ENCODE data around the gene BICD2. TPM values are rescaled to one million over a fixed set of nuclear protein-coding genes. Genes with fewer than 3 reads are reported as not detected.

BICD2 gene
- total and polyA plus RNA-seq, 2 of the 13 experiments (the other 11 are each of a cell fraction or from before 2014, with no cell fraction given), result 5.1 to 17.4 TPM

DNA sequence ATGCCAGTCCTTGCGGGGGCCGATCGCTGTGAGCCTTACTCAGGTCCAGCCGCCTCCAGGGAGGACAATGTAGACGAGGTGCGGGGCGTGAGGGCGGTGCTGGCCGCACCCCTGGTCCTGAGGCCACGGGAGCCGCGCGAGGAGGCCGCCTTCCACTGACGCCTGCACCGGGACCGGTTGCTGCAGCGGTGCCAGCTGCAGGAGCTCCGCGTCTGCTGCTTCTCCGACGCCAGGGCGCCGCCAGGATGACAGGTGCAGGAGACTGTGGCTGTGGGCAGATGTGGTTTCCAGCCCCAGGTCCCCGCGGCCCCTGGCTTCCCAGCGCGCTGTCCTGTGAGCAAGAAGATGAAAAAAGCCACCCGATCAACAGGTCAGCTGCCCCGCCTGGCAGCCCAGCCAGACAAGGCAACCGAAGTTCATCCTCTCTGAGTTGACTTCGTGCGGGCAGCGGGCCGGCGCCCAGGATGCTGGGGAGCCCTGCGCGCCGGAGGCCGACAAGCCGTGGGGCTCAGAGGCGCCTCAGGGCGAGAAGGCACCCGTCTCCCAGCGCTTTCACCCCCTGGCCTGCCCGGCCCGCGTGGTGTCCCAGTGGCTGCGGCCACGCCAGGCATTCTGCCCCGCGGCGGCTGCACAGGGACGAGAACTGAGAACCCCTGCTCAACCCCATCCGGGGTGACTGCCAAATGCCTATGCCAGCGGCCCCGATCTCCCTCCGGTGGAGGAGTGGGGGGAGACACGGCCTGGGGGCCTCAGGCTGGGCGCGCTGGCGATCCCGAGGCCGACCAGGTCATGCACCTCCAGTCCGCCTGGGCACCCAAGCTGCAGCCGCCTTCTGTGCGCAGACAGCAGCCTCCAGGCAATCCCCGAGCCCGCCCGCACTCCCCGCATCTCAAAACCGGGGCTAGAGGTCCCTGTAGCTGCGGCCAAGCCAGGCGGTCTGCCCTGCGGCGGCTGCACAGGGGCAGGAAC, 43.4 kb upstream of the BICD2 start:
- H3K27ac ChIP-seq (ENCODE audit: extremely low read length, insufficient read depth, low read length), result no peak overlapping the region
- no TSS peak for BruUV-seq (replicated peaks)
- TF ChIP-seq KAT7 (CRISPR knock-in tag; IDR thresholded peaks at IDR 0.05; ENCODE audit: borderline replicate concordance) (no peak), ZMYM3 (CRISPR knock-in tag; IDR thresholded peaks at IDR 0.05) (no peak), HBP1 (CRISPR knock-in tag; IDR thresholded peaks at IDR 0.05; ENCODE audit: low read depth) (no peak), ZNF619 (CRISPR knock-in tag; IDR thresholded peaks at IDR 0.05) (no peak), HIVEP1 (CRISPR knock-in tag; IDR thresholded peaks at IDR 0.05) (no peak), ATM (IDR thresholded peaks at IDR 0.05; ENCODE audit: borderline replicate concordance) (no peak)
- TF ChIP-seq, protein P1, sequence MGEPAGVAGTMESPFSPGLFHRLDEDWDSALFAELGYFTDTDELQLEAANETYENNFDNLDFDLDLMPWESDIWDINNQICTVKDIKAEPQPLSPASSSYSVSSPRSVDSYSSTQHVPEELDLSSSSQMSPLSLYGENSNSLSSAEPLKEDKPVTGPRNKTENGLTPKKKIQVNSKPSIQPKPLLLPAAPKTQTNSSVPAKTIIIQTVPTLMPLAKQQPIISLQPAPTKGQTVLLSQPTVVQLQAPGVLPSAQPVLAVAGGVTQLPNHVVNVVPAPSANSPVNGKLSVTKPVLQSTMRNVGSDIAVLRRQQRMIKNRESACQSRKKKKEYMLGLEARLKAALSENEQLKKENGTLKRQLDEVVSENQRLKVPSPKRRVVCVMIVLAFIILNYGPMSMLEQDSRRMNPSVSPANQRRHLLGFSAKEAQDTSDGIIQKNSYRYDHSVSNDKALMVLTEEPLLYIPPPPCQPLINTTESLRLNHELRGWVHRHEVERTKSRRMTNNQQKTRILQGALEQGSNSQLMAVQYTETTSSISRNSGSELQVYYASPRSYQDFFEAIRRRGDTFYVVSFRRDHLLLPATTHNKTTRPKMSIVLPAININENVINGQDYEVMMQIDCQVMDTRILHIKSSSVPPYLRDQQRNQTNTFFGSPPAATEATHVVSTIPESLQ (CRISPR knock-in tag; conservative IDR thresholded peaks at IDR 0.05), result no peak
- no peak overlapping the region for H3K9ac ChIP-seq (ENCODE audit: insufficient read depth, low read depth, low read length)
- H3K4me3 ChIP-seq (replicated peaks in 1 of 3; ENCODE audit: insufficient read depth in 1 of 3, low read depth in 2 of 3, low read length in 3 of 3), result peak overlapping the region in 1 of 3 experiments; percentile 54; a peak in 1 of 6 replicates
- no peak for FAIRE-seq
- CTCF ChIA-PET (ENCODE audit: low intra/inter-chr PET ratio, low total read pairs), result no interaction called here
- H4K20me1 ChIP-seq (ENCODE audit: insufficient read depth, low read length), result no peaks in the 10 kb centered on the region
- no peaks in the 10 kb centered on the region for H3K79me2 ChIP-seq (ENCODE audit: insufficient read depth, low read length)
- WGBS (ENCODE audit: low lambda C conversion rate), result 39% methylated on average over 12 of the region's 76 CpGs
- intact Hi-C loops (cut with micrococcal nuclease; ENCODE audit: unreplicated experiment) (no loop called here), in situ Hi-C loops (cut with HindIII; ENCODE audit: extremely low pct_ligation_motif_present, low pct_unique_long_range_greater_than_20kb) (no loop called here)
- H3K27me3 ChIP-seq (ENCODE audit: control insufficient read depth in 1 of 2, insufficient read depth in 2 of 2, low read length in 2 of 2), result peaks cover 7 to 52% of the 10 kb centered on the region in 2 experiments; a peak in 4 of 5 replicates
- H3K36me3 ChIP-seq (replicated peaks in 1 of 2; ENCODE audit: control insufficient read depth in 1 of 2, insufficient read depth in 2 of 2, low read length in 2 of 2), result no peaks in the 10 kb centered on the region
- DNase-seq (ENCODE audit: low spot score), result no peak
- no peak overlapping the region for H2AFZ ChIP-seq (ENCODE audit: low read length)
- peak overlapping the region; percentile 58; the same call in 1 of the 2 replicates for H3K4me2 ChIP-seq (ENCODE audit: low read depth, low read length)
- peak; percentile 62 for ATAC-seq
- H3K9me3 ChIP-seq (ENCODE audit: low read length), result no peaks in the 10 kb centered on the region
- H3K4me1 ChIP-seq (ENCODE audit: insufficient read depth, low read length), result peaks cover 8% of the 10 kb centered on the region; the same call in 1 of the 2 replicates
- POLR2A ChIA-PET, result no interaction called here

All from HepG2 (cell line).